ENCODE results near the gene SLC30A4. TPM values are rescaled to one million over a fixed set of nuclear protein-coding genes. Genes with fewer than 3 reads are reported as not detected.

SLC30A4 gene, protein sequence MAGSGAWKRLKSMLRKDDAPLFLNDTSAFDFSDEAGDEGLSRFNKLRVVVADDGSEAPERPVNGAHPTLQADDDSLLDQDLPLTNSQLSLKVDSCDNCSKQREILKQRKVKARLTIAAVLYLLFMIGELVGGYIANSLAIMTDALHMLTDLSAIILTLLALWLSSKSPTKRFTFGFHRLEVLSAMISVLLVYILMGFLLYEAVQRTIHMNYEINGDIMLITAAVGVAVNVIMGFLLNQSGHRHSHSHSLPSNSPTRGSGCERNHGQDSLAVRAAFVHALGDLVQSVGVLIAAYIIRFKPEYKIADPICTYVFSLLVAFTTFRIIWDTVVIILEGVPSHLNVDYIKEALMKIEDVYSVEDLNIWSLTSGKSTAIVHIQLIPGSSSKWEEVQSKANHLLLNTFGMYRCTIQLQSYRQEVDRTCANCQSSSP
- 10 to 100 TPM in 3 of 4 donors, 1 to 10 TPM in 1; 9.4 to 14.0 (median 11.6) TPM for total RNA-seq

- peaks cover 13 to 46% (median 40%) of the 10 kb centered on the region in 4 donors for H3K4me1 ChIP-seq
- TF ChIP-seq POLR2AphosphoS5 (IDR thresholded peaks at IDR 0.05) (peak; percentile 27 to 61), POLR2A (IDR thresholded peaks at IDR 0.05; ENCODE audit: low read depth) (no peak)
- TF ChIP-seq, protein P1, sequence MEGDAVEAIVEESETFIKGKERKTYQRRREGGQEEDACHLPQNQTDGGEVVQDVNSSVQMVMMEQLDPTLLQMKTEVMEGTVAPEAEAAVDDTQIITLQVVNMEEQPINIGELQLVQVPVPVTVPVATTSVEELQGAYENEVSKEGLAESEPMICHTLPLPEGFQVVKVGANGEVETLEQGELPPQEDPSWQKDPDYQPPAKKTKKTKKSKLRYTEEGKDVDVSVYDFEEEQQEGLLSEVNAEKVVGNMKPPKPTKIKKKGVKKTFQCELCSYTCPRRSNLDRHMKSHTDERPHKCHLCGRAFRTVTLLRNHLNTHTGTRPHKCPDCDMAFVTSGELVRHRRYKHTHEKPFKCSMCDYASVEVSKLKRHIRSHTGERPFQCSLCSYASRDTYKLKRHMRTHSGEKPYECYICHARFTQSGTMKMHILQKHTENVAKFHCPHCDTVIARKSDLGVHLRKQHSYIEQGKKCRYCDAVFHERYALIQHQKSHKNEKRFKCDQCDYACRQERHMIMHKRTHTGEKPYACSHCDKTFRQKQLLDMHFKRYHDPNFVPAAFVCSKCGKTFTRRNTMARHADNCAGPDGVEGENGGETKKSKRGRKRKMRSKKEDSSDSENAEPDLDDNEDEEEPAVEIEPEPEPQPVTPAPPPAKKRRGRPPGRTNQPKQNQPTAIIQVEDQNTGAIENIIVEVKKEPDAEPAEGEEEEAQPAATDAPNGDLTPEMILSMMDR (IDR thresholded peaks at IDR 0.05) = peak; percentile 40 to 64 (median 54)
- peak within 1 kb of the TSS; percentile 90 to 94 (median 92) for H3K27ac ChIP-seq (replicated peaks in 1 of 4)
- intact Hi-C loops (cut with DNase I) = loop anchor here (2.0 to 5.0 kb wide), 2 partner anchors 64 to 90 kb away; partner anchors contain the start of gene BLOC1S6
- no peaks in the 10 kb centered on the region for H3K9me3 ChIP-seq
- no peaks in the 10 kb centered on the region for H3K27me3 ChIP-seq
- 0% methylated on average over 11 of the region's 106 CpGs for WGBS
- peak within 1 kb of the TSS; percentile 72 to 96 (median 88) for H3K4me3 ChIP-seq
- DNase-seq (ENCODE audit: extremely low spot score) = no peak
- no peaks in the 10 kb centered on the region for H3K36me3 ChIP-seq
Observed at GRCh38 chr15:45522328-45523165, at the start of gene SLC30A4. Gene SLC30A4 (minus strand): TSS chr15:45522755. CDS start chr15:45522354, 401 bp downstream.

GRCh38 chr15:45555934-45556608, 33.5 kb upstream of the SLC30A4 start:
- TF ChIP-seq EP300 (IDR thresholded peaks at IDR 0.05) (no peak), POLR2AphosphoS5 (IDR thresholded peaks at IDR 0.05) (no peak), POLR2A (IDR thresholded peaks at IDR 0.05; ENCODE audit: low read depth) (no peak)
- TF ChIP-seq, protein P1 (IDR thresholded peaks at IDR 0.05) = no peak
- Histone ChIP-seq H3K4me1 (no peaks in the 10 kb centered on the region), H3K27ac (replicated peaks in 1 of 4) (no peak overlapping the region), H3K9me3 (no peaks in the 10 kb centered on the region), H3K36me3 (no peaks in the 10 kb centered on the region), H3K27me3 (no peaks in the 10 kb centered on the region), H3K4me3 (no peak overlapping the region)
- no peak for DNase-seq (ENCODE audit: extremely low spot score)
- 65% methylated on average over 3 of the region's 3 CpGs for WGBS
- intact Hi-C loops (cut with DNase I) = no loop called here

DNA sequence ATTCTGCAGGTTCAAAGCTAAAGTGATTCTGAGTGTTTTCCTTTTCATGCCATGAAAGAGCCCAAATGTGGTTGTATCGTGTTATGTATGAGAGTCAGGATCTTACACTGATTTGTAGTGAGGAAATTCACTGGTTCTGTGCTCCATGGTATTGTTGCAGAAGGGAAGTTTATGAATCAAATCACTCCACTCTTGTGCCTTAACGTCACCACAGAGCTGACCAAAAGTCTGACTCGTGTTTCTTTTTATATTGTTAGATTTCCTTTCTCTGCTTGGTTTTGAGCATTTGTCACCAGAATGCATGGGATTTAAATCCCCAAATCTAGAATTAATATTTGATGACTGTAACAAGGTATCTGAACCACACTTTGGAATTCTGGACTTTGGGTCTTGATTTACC, 29.1 kb upstream of the SLC30A4 start:
- H3K36me3 ChIP-seq = no peaks in the 10 kb centered on the region
- 71% methylated on average over 3 of the region's 3 CpGs for WGBS
- H3K27me3 ChIP-seq = no peaks in the 10 kb centered on the region
- no peak overlapping the region for H3K4me3 ChIP-seq
- H3K4me1 ChIP-seq = no peaks in the 10 kb centered on the region
- intact Hi-C loops (cut with DNase I) = no loop called here
- H3K27ac ChIP-seq (replicated peaks in 1 of 4) = no peak overlapping the region
- TF ChIP-seq, protein P1 (IDR thresholded peaks at IDR 0.05) = no peak
- TF ChIP-seq EP300 (IDR thresholded peaks at IDR 0.05) (no peak), POLR2AphosphoS5 (IDR thresholded peaks at IDR 0.05) (no peak), POLR2A (IDR thresholded peaks at IDR 0.05; ENCODE audit: low read depth) (no peak)
- no peaks in the 10 kb centered on the region for H3K9me3 ChIP-seq
- DNase-seq (ENCODE audit: extremely low spot score) = no peak

DNA sequence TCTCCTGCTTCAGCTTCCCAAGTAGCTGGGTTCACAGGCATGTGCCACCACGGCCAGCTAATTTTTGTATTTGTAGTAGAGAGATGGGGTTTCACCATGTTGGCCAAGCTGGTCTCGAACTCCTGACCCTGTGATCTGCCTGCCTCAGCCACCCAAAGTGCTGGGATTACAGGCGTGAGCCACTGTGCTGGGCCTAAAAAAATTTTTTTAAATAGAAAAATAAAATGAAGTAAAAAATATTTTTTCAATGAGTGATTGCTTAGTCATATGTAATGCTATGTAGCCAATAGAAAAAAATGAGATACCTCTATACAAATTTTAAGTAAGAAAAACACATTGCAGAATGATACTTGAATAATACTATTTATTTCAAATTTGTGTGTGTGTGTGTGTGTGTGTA, 27.9 kb upstream of the SLC30A4 start:
- H3K4me1 ChIP-seq = no peaks in the 10 kb centered on the region
- no peak for DNase-seq (ENCODE audit: extremely low spot score)
- H3K27ac ChIP-seq (replicated peaks in 1 of 4) = no peak overlapping the region
- no peak overlapping the region for H3K4me3 ChIP-seq
- no peaks in the 10 kb centered on the region for H3K36me3 ChIP-seq
- 80% methylated on average over 3 of the region's 3 CpGs for WGBS
- intact Hi-C loops (cut with DNase I) = no loop called here
- no peaks in the 10 kb centered on the region for H3K9me3 ChIP-seq
- no peaks in the 10 kb centered on the region for H3K27me3 ChIP-seq
- no peak for TF ChIP-seq POLR2A (IDR thresholded peaks at IDR 0.05; ENCODE audit: low read depth)
- TF ChIP-seq, protein P1 (IDR thresholded peaks at IDR 0.05) = no peak
- TF ChIP-seq EP300 (IDR thresholded peaks at IDR 0.05) = no peak
- no peak for TF ChIP-seq POLR2AphosphoS5 (IDR thresholded peaks at IDR 0.05)

Measured in esophagus muscularis mucosa (tissue), 4 donors.